HG02763 (cell line): ENCODE data around the gene ST6GALNAC6.
"Not testable (repeated sequence)": the region's sequence is repeated elsewhere in the genome, so short reads cannot be mapped to it uniquely, and the experiment has no call there.

ENCODE experiments used
- ATAC-seq: cut with Tn5 transposase; IDR thresholded peaks from one replicate; pipeline ENCODE4 v1.9.1; 2021; ENCODE audit warnings: mild to moderate bottlenecking, moderate library complexity; ENCODE audit not compliant: unreplicated experiment

Gene ST6GALNAC6

GRCh38 chr9:127897193-127897692 is 2.2 kb downstream of the ST6GALNAC6 start:
- no peak for ATAC-seq

DNA sequence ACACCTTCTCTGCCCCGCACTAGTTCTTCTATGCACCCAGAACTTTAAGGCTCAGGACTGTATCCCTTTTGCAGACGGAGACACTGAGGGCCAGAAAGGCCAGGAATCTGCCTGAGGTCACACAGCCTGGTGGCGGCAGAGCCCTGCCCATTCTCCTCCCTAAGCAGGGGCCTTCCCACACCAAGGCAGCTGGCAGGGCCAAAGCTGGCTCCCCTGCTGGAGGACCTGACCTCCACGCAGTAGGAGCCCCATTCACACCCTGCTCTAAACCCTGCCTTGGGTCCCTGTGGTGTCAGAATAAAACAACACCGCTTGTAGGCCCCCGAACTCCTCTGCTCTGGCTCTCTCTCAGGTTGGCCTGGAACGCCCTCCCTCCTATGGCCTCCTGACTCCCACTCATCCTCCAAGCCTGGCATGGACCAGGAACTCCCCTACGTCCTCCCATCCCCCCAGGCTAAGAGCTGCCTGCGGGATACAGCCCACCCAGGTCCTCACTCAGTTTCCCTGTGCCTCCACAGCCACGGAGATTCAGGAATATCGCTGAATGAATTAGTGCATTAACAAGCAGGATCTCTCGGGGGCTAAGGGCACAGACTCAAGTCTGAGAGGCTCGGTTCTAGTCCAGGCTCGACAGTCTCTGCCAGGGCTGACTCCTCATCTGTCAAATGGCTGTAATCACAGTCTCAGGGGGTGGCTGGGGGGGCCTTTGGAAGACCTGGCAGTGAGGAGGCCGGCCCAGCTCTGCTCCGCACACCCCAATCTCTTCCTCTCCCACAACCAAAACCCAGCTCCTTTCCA is 2.8 kb downstream of the ST6GALNAC6 start:
- no peak for ATAC-seq

- ATAC-seq, result no peak
Measured at GRCh38 chr9:127895811-127896210, 3.6 kb downstream of the ST6GALNAC6 start.

DNA sequence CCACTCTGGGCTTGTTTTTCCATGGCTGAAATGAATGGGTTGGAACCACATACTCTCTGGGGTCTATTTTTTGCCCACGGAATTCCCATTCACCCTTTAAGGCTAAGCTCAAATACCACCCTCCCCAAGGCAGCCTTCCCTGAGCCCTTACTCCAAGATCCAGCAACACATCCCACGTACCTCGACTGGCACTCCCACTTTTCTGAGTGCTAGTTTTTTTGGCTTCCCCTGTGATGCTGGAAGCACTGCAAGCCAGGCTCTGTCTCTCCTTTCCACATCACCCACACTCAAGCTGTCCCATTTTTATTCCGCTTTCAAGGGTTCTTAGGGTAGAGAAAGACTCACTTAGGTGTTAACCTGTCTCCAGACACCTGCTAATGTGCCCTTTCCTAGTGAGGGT is 6.0 kb downstream of the ST6GALNAC6 start:
- no peak for ATAC-seq

GRCh38 chr9:127892831-127893230 is 6.6 kb downstream of the ST6GALNAC6 start:
- no peak for ATAC-seq

DNA sequence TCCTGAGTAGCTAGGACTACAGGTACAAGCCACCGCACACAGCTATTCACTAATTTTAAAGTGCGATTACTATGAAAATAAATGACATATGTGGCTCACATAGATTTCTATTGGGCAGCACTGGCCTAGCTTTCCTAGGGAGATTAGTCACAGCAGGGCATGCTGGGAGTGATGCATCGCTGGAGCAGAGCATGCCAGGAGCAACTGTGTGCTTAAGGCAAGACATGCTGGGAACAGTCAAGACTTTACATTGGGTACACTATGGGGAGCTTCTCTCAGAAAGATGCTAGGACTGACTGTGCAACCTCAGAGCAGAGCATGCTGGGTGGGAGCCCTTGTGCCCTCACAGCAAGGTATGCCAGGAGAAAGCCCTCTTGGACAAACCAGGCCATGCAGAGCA is 9.3 kb downstream of the ST6GALNAC6 start:
- no peak for ATAC-seq

DNA sequence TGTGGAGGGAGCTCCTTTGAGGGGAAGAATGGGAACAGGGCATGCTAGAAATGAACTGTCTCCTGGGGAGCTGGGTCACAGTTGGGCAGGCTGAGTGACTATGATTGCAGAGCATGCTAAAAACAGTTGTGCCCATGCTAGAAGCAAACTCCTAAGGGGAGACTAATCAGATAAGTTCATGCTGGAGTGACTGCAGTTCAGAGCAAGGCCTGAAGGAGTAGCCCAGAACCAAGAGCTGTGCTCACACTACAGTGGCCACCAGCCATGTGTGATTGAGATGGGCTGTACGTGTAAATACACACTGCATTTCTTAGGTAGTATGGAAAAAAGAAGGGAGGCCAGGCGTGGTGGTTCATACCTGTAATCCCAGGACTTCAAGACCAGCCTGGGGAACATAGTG is 11.6 kb downstream of the ST6GALNAC6 start:
- no peak for ATAC-seq

DNA sequence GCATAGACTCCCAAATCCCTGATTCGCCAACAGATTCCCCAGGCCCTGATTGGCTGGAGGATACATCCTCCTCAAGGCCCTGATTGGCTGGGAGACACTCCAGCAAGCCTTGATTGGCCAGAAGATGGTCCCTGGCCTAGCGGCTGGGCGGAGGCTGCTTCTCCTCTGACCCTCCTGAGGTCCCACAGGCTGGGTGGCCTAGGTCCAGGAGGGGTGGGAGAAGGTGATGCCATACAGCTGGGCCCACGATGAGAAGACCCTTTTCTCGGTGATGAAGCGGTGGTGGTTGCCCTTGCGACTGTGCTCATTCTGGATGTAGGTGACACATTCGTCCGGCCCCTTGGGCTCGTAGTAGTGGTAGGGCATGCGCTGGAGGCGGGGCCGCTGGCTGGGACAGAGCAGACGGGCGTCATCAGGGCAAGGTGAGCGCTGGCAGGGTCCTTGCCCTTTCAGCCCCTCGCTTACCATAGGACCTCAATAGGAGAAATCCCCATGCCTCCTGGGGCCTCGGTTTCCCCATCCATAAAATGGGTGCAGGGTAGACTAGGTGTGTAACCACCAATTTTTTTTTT is 12.9 kb downstream of the ST6GALNAC6 start:
- ATAC-seq, result no peak

DNA sequence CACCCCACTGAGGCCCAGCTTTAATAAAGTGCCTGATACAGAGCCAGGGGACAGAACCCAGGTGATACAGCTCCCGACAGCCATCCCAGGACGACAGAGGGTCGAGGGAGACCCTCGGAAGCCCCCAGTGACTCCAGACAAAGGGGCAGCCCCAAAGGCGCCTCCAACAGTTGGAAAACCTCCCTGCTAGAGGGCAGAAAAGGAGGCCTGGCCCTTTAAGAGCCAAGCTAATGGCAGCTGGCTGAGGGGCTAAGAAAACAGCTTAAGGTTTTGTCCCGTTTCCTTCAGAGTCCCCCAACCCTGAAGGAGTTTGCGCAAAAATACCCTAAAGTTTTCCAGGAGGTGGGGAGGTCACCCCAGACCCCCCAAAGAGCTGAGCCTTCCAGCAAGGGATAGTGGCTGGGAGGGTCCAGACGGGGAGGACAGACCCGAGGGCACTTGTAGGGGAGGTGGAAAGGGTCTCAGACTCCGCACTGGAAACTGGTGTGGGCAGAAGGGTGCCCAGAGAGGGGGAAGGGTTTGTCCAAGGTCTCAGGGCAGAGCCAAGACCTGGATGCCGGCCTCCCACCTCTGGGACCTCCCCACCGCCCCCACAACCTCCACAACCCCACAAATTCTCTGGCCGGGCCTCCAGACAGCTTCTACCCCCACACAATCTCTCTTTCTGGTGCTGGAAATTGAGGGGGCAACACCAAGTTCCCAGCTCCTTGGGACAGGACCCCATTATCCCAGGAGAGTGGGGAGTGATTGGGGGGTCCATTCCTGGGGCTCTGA is 13.7 kb downstream of the ST6GALNAC6 start:
- ATAC-seq, result no peak

DNA sequence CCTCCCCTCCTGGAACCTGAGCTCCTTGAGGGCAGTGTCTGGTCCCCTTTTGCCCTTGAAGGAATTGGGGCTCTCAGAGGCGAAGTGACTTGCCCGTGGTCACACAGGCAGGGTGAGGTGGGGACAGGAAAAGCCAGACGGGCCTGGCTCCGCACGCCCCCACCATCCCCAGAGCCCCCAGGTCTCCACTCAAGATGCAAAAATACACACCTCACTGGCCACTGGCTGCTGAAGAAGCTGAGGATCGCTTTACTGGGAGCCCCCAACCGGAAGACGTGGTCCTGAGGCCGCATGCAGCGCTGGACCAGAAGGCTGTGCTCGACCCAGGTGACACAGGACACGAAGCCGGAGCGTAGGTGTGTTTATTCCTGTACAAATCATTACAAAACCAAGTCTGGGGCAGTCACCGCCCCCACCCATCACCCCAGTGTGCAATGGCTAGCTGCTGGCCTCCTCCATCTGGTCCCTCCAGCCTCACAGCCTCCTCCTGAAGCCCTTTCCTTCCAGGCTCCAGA is 14.4 kb downstream of the ST6GALNAC6 start:
- no peak for ATAC-seq

- ATAC-seq, result no peak
Measured at GRCh38 chr9:127884427-127884911, 14.9 kb downstream of the ST6GALNAC6 start.

DNA sequence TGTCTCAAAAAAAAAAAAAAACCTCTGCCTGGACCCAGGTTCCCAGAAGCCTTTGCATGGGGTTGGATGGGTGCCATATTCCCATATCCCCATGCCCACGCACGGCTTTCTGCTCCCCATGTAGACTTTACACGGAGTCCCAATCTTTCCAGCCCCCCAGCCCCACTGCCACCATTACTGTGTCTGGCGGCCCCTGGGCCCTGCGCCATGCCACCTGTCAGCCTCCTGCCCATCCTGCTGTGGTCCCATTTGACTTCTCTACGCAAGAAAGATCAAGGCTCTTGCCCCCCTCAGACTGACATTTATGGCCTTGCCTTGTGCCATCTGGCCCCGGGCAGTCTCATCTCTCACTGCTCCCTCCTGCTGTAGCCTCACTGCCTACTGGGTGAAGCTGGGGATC is 15.4 kb downstream of the ST6GALNAC6 start:
- no peak for ATAC-seq

GRCh38 chr9:127881715-127882114 is 17.7 kb downstream of the ST6GALNAC6 start:
- not testable (repeated sequence) for ATAC-seq

DNA sequence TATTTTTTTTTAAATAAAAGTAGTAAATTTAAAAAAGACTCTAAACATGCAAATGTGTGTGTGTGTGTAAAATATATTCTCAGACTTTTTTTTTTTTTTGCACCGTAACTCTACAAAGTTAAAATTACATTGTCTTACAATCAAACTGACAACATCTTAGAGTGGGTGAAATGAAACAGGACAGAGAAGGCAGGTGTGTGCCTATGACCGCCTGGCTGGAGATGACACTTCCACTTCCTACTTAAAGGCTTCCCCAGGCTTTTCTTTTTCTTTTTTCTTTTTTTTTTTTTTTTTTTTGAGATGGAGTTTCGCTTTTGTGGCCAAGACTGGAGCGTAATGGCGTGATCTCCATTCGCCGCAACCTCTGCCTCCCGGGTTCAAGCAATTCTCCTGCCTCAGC is 19.3 kb downstream of the ST6GALNAC6 start:
- ATAC-seq, result no peak

- no peak for ATAC-seq
Measured at GRCh38 chr9:127878652-127879390, 20.6 kb downstream of the ST6GALNAC6 start.

GRCh38 chr9:127878001-127878651 is 21.3 kb downstream of the ST6GALNAC6 start:
- ATAC-seq, result no peak

DNA sequence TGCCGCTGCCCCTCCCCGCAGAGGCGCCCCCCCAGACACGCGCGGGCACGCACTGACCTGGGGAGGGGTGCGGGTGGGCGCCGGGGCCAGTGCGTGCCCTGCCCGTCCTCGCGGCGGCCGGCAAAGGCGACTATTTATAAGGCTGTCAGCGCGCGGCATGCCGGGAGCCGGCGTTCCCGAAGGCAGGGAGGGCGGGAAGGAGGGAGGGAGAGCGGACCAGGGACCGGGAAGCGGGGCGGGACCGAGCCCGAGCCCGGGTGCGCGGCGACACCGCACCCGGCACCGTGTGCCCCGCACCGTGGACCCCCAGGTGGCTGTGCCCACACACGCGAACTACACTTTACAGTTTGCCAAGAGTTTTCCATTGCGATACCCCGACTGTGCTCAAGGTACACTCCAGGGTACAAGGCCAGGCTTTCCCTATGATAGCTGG is 21.8 kb downstream of the ST6GALNAC6 start, which contains the start of gene AK1:
AK1 (minus strand) TSS at position 110 of the 433 bp plus-strand sequence. CDS start 3,058 bp downstream, outside the sequence.
- ATAC-seq, result no peak

GRCh38 chr9:127876764-127877562 is 22.4 kb downstream of the ST6GALNAC6 start:
- no peak for ATAC-seq
